Measurements from ENCODE around the gene RNF175. TPM values are rescaled to one million over a fixed set of nuclear protein-coding genes. Genes with fewer than 3 reads are reported as not detected.

The RNF175 gene
- total RNA-seq, 1 donor: under 0.01 TPM

GRCh38 chr4:153705743-153706468, 53.9 kb downstream of the RNF175 start:
- no peak overlapping the region for H3K4me3 ChIP-seq (ENCODE audit: insufficient read depth, low read length)
- no peak overlapping the region for H3K4me2 ChIP-seq (ENCODE audit: insufficient read depth, low read length)
- no peak for DNase-seq (ENCODE audit: insufficient read length, low spot score, missing footprints)
- no peak overlapping the region for H3K27ac ChIP-seq (ENCODE audit: low read depth, low read length)
- no peaks in the 10 kb centered on the region for H4K20me1 ChIP-seq (ENCODE audit: insufficient read depth, low read length)
- TF ChIP-seq, protein P1, sequence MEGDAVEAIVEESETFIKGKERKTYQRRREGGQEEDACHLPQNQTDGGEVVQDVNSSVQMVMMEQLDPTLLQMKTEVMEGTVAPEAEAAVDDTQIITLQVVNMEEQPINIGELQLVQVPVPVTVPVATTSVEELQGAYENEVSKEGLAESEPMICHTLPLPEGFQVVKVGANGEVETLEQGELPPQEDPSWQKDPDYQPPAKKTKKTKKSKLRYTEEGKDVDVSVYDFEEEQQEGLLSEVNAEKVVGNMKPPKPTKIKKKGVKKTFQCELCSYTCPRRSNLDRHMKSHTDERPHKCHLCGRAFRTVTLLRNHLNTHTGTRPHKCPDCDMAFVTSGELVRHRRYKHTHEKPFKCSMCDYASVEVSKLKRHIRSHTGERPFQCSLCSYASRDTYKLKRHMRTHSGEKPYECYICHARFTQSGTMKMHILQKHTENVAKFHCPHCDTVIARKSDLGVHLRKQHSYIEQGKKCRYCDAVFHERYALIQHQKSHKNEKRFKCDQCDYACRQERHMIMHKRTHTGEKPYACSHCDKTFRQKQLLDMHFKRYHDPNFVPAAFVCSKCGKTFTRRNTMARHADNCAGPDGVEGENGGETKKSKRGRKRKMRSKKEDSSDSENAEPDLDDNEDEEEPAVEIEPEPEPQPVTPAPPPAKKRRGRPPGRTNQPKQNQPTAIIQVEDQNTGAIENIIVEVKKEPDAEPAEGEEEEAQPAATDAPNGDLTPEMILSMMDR (IDR thresholded peaks at IDR 0.05; ENCODE audit: extremely low read depth, low read depth, low read length): no peak
- H3K9me3 ChIP-seq (ENCODE audit: low read depth, low read length): no peaks in the 10 kb centered on the region
- H3K79me2 ChIP-seq (ENCODE audit: insufficient read depth, low read length): no peaks in the 10 kb centered on the region
- H3K36me3 ChIP-seq (ENCODE audit: insufficient read depth, low read length): no peaks in the 10 kb centered on the region
- no peaks in the 10 kb centered on the region for H3K4me1 ChIP-seq (ENCODE audit: insufficient read depth, low read length)
- H3K27me3 ChIP-seq (ENCODE audit: insufficient read depth, low read length): no peaks in the 10 kb centered on the region
- H2AFZ ChIP-seq (ENCODE audit: low read length): no peak overlapping the region

DNA sequence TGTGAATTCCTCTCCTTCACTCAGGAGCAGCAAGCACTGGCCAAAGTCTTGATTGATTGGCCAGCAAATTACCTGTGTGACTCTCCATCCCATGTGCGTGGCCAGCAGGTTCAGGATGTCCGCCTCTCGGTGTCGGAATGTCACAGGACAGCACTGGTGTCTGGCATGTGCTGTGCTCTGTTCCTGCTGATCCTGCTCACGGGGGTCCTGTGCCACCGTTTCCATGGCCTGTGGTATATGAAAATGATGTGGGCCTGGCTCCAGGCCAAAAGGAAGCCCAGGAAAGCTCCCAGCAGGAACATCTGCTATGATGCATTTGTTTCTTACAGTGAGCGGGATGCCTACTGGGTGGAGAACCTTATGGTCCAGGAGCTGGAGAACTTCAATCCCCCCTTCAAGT, 55.3 kb downstream of the RNF175 start:
- Histone ChIP-seq H3K79me2 (ENCODE audit: insufficient read depth, low read length) (no peaks in the 10 kb centered on the region), H2AFZ (ENCODE audit: low read length) (no peak overlapping the region), H3K4me3 (ENCODE audit: insufficient read depth, low read length) (no peak overlapping the region), H3K27me3 (ENCODE audit: insufficient read depth, low read length) (no peaks in the 10 kb centered on the region), H4K20me1 (ENCODE audit: insufficient read depth, low read length) (no peaks in the 10 kb centered on the region), H3K9me3 (ENCODE audit: low read depth, low read length) (no peaks in the 10 kb centered on the region), H3K36me3 (ENCODE audit: insufficient read depth, low read length) (no peaks in the 10 kb centered on the region), H3K4me2 (ENCODE audit: insufficient read depth, low read length) (no peak overlapping the region), H3K27ac (ENCODE audit: low read depth, low read length) (no peak overlapping the region), H3K4me1 (ENCODE audit: insufficient read depth, low read length) (no peaks in the 10 kb centered on the region)
- TF ChIP-seq, protein P1 (IDR thresholded peaks at IDR 0.05; ENCODE audit: extremely low read depth, low read depth, low read length): no peak
- no peak for DNase-seq (ENCODE audit: insufficient read length, low spot score, missing footprints)

GRCh38 chr4:153684971-153685371, 74.9 kb downstream of the RNF175 start:
- H3K27me3 ChIP-seq (ENCODE audit: insufficient read depth, low read length): peaks cover 48% of the 10 kb centered on the region
- H3K27ac ChIP-seq (ENCODE audit: low read depth, low read length): no peak overlapping the region
- H3K9me3 ChIP-seq (ENCODE audit: low read depth, low read length): no peaks in the 10 kb centered on the region
- peak; percentile 71 for DNase-seq (ENCODE audit: insufficient read length, low spot score, missing footprints)
- peak overlapping the region; percentile 67 for H3K4me3 ChIP-seq (ENCODE audit: insufficient read depth, low read length)
- H3K79me2 ChIP-seq (ENCODE audit: insufficient read depth, low read length): no peaks in the 10 kb centered on the region
- peaks cover 13% of the 10 kb centered on the region for H3K4me1 ChIP-seq (ENCODE audit: insufficient read depth, low read length)
- H3K4me2 ChIP-seq (ENCODE audit: insufficient read depth, low read length): peak overlapping the region; percentile 67
- no peaks in the 10 kb centered on the region for H3K36me3 ChIP-seq (ENCODE audit: insufficient read depth, low read length)
- TF ChIP-seq, protein P1 (IDR thresholded peaks at IDR 0.05; ENCODE audit: extremely low read depth, low read depth, low read length): no peak
- H4K20me1 ChIP-seq (ENCODE audit: insufficient read depth, low read length): no peaks in the 10 kb centered on the region
- H2AFZ ChIP-seq (ENCODE audit: low read length): peak overlapping the region; percentile 68

- H2AFZ ChIP-seq (ENCODE audit: low read length): peak within 1 kb of the TSS; percentile 68
Observed at GRCh38 chr4:153684182-153684970, 75.4 kb downstream of the RNF175 start, which contains the start of gene TLR2. Gene TLR2, plus strand, starts transcription at chr4:153684280. Its CDS starts 18,628 bp downstream, at chr4:153702908.

More at GRCh38 chr4:153684182-153684970, 75.4 kb downstream of the RNF175 start, which contains the start of gene TLR2:
- peak within 1 kb of the TSS; percentile 67 for H3K4me2 ChIP-seq (ENCODE audit: insufficient read depth, low read length)
- H3K4me1 ChIP-seq (ENCODE audit: insufficient read depth, low read length): peaks cover 13% of the 10 kb centered on the region
- H3K27ac ChIP-seq (ENCODE audit: low read depth, low read length): no peak within 1 kb of the TSS
- no peaks in the 10 kb centered on the region for H3K9me3 ChIP-seq (ENCODE audit: low read depth, low read length)
- TF ChIP-seq, protein P1 (IDR thresholded peaks at IDR 0.05; ENCODE audit: extremely low read depth, low read depth, low read length): no peak
- H3K27me3 ChIP-seq (ENCODE audit: insufficient read depth, low read length): peaks cover 50% of the 10 kb centered on the region
- H4K20me1 ChIP-seq (ENCODE audit: insufficient read depth, low read length): no peaks in the 10 kb centered on the region
- DNase-seq (ENCODE audit: insufficient read length, low spot score, missing footprints): peak; percentile 64
- H3K36me3 ChIP-seq (ENCODE audit: insufficient read depth, low read length): no peaks in the 10 kb centered on the region
- H3K4me3 ChIP-seq (ENCODE audit: insufficient read depth, low read length): peak within 1 kb of the TSS; percentile 67
- no peaks in the 10 kb centered on the region for H3K79me2 ChIP-seq (ENCODE audit: insufficient read depth, low read length)
